ENCODE measurements around the gene SOX2.
"Not testable (repeated sequence)": the region's sequence is repeated elsewhere in the genome, so short reads cannot be mapped to it uniquely, and the experiment has no call there.

Gene SOX2

GRCh38 chr3:181724192-181724965 lies 12.7 kb downstream of the SOX2 start:
- no peak for DNase-seq

DNA sequence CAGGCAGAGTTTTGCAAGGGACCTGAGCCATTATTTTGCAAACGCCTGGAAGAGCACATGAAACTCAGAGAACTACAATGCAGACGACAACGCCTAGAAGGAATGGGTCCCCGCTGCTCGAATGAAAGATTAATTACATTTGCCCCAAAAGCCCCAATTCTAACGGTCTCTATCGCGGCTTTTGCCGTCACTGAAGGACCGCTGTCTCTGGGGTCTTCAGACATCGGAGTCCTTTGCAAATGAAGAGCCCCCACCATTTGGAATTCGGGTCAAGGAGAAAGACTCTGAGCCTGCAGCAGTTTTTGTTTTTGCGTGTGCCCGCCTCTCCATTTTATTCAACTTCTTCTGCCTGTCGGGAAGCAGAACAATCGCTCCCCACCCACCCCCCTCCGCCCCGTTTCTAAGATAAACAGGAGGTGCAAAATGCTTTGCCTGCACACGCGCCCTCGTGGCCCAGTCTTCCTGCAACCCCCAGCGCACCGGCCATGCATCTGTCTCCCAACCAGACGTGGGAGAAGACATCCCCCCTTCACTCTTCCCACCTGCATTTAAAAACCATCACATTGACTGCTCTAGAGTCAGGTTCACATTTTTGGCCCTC lies 13.5 kb downstream of the SOX2 start:
- DNase-seq: no peak

DNA sequence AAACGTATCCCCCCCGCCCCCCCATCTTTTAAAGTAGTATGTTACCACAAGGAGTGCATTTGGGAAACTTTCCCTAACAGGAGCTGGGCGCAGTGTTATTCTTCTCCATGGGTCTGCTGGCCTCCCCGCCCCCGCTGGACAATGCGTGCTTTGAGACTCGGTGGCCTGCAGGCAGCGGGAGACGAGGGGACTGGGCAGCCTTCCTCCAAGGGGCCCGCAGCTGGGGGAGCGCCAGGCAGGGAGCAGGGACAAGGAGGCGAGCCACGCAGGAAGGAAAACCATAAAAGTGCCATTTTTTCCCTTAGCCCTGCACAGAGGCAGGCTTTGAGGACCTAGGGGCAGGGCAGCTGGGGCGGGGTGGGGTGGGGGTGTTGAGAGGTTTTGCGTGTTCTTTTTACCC lies 14.1 kb downstream of the SOX2 start:
- no peak for DNase-seq

DNA sequence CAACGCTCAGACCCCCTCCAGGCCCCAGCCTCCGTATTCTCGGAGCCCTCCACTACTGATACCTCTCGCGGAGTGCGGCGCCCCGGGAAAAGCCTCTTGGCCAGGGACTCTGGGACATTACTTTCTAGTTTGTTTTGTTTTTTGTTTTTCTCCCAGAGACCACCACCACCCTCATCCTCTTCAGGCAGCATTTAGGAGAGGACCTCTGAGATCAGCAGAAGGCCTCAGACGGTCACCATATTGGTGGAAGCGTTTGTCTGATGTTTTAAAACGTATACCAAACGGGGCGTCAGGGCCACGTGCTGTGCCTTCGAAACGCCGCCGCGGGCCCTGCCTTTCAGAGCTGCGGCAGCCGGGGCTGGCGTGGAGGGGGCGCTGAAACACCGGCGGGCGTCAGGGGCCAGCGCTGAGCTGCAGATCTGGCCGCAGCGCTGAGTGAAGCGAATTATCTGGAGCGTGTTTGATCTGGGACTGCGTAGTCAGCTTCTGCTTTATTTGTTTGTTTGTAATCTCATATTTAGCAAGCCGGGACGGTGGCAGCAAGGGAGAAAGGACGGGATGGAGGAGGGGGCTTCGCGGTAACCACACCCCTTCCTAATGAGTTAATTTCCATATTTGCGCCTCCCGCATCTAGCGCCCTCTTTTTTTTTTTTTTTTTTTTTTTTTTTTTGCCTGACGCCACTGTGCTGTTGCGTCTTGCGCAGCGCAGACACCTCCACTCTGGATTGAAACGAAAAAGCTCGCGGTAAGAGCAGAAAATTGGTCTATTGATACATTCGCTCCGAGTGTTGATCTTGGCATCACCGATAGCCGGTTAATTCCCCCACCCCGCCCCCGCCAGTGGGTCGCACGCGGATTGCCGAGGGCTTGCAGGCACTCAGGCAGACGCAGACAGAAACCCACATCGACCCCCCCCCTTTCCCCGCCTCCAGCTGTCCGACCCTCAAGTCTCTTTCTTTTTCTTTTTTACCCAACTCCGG lies 14.9 kb downstream of the SOX2 start:
- no peak for DNase-seq

GRCh38 chr3:181727341-181728032 lies 15.8 kb downstream of the SOX2 start:
- DNase-seq: no peak

GRCh38 chr3:181728470-181729340 lies 17.0 kb downstream of the SOX2 start:
- no peak for DNase-seq

GRCh38 chr3:181729341-181729869 lies 17.7 kb downstream of the SOX2 start:
- DNase-seq: no peak

- DNase-seq: no peak
Observed at GRCh38 chr3:181730316-181730715, 18.6 kb downstream of the SOX2 start.

- DNase-seq: no peak
Observed at GRCh38 chr3:181730934-181731333, 19.2 kb downstream of the SOX2 start.

DNA sequence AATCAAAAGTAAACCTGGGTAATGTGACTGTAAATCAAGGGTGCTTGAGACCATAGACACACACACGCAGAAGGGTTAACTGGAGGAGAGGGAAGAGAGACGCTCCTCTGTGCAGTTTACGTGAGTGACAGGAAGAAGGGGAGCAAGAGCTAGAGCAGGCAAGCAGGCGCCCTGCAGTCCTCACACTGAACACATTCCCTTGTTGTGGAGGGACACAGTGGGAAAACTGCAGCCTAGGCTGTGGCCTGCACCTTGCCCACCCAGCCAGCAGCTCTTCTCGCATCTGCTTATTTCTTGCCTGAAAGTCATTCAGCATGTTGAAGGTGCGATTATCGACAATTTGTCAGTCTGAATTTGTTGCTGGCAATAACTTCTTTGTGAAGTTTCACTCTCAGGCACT lies 24.2 kb downstream of the SOX2 start:
- DNase-seq: no peak

DNA sequence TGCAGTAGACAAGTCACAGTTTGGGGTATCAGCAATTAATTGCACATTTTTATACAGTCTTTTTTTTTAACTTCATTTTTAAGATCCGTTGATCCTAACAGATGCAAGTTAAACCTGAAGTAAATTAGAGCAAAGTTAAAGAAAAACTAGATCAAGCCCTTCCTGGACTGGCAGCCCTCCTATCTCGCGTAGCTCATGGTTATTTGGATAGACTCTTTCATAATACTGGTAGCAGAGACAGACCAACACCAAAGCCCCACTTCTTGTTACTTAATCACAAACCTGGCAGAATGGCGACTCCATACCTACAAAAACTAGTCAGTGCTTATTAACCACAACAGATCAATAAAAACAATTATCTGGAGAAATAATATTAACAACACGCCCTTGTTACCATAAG lies 26.8 kb downstream of the SOX2 start:
- DNase-seq: no peak

DNA sequence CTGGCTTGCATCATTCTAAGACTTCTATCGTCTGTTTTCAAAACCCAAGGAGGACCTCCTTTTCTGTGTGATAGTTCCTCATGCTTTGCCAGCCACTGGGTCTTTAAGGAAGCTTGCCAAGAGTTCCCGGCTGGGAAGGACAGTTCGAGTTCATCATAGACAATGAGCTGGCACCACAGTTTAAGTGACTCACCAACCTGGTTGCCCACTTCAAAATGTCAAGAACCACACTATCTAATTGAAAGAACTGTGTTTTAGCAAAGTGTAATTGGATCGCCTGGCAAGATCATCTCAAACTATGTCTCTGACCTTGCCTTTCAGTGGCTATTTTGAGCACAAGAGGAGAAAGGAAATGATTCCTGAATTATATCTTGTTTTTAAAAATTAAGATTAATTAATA lies 27.9 kb downstream of the SOX2 start:
- DNase-seq: no peak

DNA sequence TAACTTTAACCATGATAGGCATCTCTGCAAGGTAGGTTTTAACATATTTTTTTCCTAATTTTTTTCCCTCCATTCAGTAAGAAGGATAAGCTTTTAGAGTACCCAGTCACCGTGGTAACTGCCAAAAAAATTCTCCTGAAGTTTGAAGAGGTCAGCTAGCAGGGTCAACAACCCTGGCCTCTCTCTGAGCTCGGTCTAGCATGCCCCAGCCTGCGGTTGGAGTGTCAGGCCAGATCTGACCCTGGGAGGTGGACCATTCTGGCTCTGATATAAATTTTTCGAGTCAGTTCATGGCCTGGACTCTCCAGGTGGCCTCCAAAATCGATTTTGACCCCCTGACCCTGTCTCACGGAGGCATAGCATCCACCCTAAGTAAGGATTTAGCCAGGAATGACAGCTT lies 29.7 kb downstream of the SOX2 start:
- no peak for DNase-seq

GRCh38 chr3:181752202-181752671 lies 40.5 kb downstream of the SOX2 start:
- no peak for DNase-seq

DNA sequence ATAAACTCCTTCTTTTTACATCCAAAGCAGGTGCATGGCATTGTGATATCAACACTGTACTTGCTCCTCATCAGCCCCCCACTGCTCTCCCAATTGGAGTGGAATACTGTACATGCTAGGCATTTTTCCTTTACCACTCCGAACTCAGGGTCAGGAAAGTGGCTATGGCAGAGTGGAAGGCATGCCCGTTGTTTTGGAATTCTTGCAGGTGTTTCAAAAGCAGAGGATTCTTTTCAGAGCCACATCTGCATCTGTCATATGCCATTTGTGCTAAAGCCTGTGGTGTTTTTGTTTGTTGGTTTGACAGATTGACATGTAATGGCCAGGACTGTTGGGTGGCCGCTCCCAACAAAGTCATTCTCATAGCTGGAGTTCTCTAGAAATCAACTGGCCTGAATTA lies 41.7 kb downstream of the SOX2 start:
- no peak for DNase-seq

DNA sequence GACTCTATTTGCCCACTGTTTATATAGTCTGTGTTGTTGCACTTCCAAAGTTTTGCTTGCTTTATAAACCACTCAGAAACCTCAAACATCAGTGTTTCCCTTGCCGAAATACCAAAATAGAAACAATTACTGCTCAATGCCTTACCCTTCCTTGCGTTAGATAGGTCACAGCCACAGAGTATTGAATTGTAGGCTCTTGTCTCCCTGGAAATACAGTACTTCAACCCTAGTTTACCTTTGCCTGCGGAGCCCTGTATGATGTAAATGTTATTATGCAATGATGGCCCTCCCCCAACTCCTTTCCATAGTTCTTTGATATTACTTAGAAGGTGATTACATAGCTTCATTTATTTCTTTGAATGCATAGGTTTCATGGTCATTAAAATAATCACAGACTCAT lies 44.2 kb downstream of the SOX2 start:
- DNase-seq: no peak

- DNase-seq: no peak
Observed at GRCh38 chr3:181756645-181757297, 45.0 kb downstream of the SOX2 start.

GRCh38 chr3:181757694-181758306 lies 46.1 kb downstream of the SOX2 start:
- DNase-seq: no peak

GRCh38 chr3:181761906-181762305 lies 50.2 kb downstream of the SOX2 start:
- DNase-seq: no peak

DNA sequence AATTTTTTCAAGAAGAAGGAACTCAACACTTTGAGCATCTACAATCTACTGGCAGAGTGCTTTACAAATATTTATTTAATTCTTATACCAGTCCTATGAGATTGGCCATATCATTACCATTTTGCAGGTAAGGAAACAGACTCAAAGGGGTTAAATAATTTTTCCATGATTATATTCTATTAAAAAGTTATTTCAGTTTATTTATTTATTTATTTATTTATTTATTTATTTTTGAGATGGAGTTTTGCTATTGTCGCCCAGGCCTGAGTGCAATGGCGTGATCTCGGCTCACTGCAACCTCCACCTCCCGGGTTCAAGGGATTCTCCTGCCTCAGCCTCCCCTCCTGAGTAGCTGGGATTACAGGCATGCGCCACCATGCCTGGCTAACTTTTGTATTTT lies 52.3 kb downstream of the SOX2 start:
- not testable (repeated sequence) for DNase-seq
